PC-9 (cell line): ENCODE results near the gene ZBTB7C. TPM values are rescaled to one million over a fixed set of nuclear protein-coding genes. Genes with fewer than 3 reads are reported as not detected.

ENCODE experiments used
- BruUV-seq: library from RNA; stranded (reverse); fragments of 400-500 nt; replicated peaks from 2 replicates; lab custom pipeline; 2021; lab: Mats Ljungman, UMichigan
- CTCF ChIA-PET: fragments of 300-600 bp; sonication (Branson Sonifier 250); formaldehyde crosslinking; loops from one replicate; lab custom pipeline; 2022; ENCODE audit warnings: antibody characterized with exemption; lab: Charles Lee
- POLR2A ChIA-PET: fragments of 300-600 bp; sonication (Branson Sonifier 250); formaldehyde crosslinking; loops from one replicate; lab custom pipeline; 2022; ENCODE audit warnings: antibody characterized with exemption; ENCODE audit not compliant: unreplicated experiment; lab: Charles Lee
- DNase-seq, 2 experiments: peaks; one replicate each; pipeline versions ENCODE4 v3.0.0 to v3.0.0-alpha.2; 2015 to 2022; ENCODE audit warnings: mixed read lengths in 1 of 2
- H2AFZ ChIP-seq: fragments of 200-600 bp; sonication (generic); 2 replicates; pipeline ENCODE4 v1.8.1; 2017; ENCODE audit warnings: antibody characterized with exemption
- H3F3A ChIP-seq: fragments of 200-600 bp; sonication (generic); 2 replicates; pipeline ENCODE4 v1.8.1; 2017; ENCODE audit warnings: antibody characterized with exemption, mild to moderate bottlenecking, low read depth; ENCODE audit not compliant: insufficient read depth
- H3K27ac ChIP-seq: fragments of 200-600 bp; sonication (generic); 2 replicates; pipeline ENCODE4 v1.6.1; 2016; ENCODE audit warnings: mixed run types
- H3K27me3 ChIP-seq: fragments of 200-600 bp; sonication (generic); 2 replicates; pipeline ENCODE4 v1.6.1; 2016; ENCODE audit warnings: low read depth, mixed run types; ENCODE audit not compliant: insufficient read depth
- H3K36me3 ChIP-seq: fragments of 200-600 bp; sonication (generic); 2 replicates; pipeline ENCODE4 v1.6.1; 2016; ENCODE audit warnings: low read depth, mixed run types
- H3K4me1 ChIP-seq: fragments of 200-600 bp; sonication (generic); replicated peaks from 2 replicates; pipeline ENCODE4 v1.6.1; 2016; ENCODE audit warnings: mixed run types; ENCODE audit not compliant: insufficient read depth
- H3K4me2 ChIP-seq: fragments of 200-600 bp; sonication (generic); 2 replicates; pipeline ENCODE4 v1.6.1; 2017; ENCODE audit warnings: mixed run types
- H3K4me3 ChIP-seq: fragments of 200-600 bp; sonication (generic); 2 replicates; pipeline ENCODE4 v1.6.1; 2016; ENCODE audit warnings: mixed run types
- H3K79me2 ChIP-seq: fragments of 200-600 bp; sonication (generic); 2 replicates; pipeline ENCODE4 v1.6.1; 2017; ENCODE audit warnings: low read depth, mixed run types
- H3K9me2 ChIP-seq: fragments of 200-600 bp; sonication (generic); 2 replicates; pipeline ENCODE4 v1.8.1; 2017; ENCODE audit warnings: mild to moderate bottlenecking; ENCODE audit not compliant: insufficient read depth
- H3K9me3 ChIP-seq: fragments of 200-600 bp; sonication (generic); 2 replicates; pipeline ENCODE4 v1.8.1; 2016; ENCODE audit warnings: low read depth; ENCODE audit not compliant: insufficient read depth
- H4K20me1 ChIP-seq: fragments of 200-600 bp; sonication (generic); 2 replicates; pipeline ENCODE4 v1.8.1; 2017; ENCODE audit not compliant: insufficient read depth
- CTCF ChIP-seq: fragments of 200-600 bp; sonication (generic); conservative IDR thresholded peaks from 2 replicates; pipeline ENCODE4 v1.6.1; 2017; ENCODE audit warnings: mixed run types, antibody characterized with exemption, mild to moderate bottlenecking, moderate library complexity
- EZH2 ChIP-seq: fragments of 200-600 bp; sonication (generic); IDR thresholded peaks from 2 replicates; pipeline ENCODE4 v1.8.0; 2017; ENCODE audit warnings: antibody characterized with exemption, low read depth
- intact Hi-C: fragments of 100-400 bp; cut with micrococcal nuclease; formaldehyde crosslinking; loops from one replicate; pipeline ENCODE4 v1.10.0; 2022; ENCODE audit not compliant: unreplicated experiment
- total RNA-seq: library from RNA; stranded (reverse); gene quantifications from 2 replicates; pipeline ENCODE4 v1.2.3, GENCODE V29; 2021

The ZBTB7C gene
- total RNA-seq, 1 experiment from 2014 or later: not detected

GRCh38 chr18:48158721-48159120 lies 250.5 kb downstream of the ZBTB7C start:
- intact Hi-C loops: no loop called here
- no peaks in the 10 kb centered on the region for H3K36me3 ChIP-seq
- H3K27me3 ChIP-seq: no peaks in the 10 kb centered on the region
- H3K9me3 ChIP-seq: no peaks in the 10 kb centered on the region
- TF ChIP-seq EZH2 (no peak), CTCF (no peak)
- no peak overlapping the region for H3K4me3 ChIP-seq
- H4K20me1 ChIP-seq: no peaks in the 10 kb centered on the region
- H3K27ac ChIP-seq: no peak overlapping the region
- peaks cover 42% of the 10 kb centered on the region for H3K4me1 ChIP-seq
- ChIA-PET CTCF (no interaction called here), POLR2A (no interaction called here)
- no peak for DNase-seq
- no TSS peak for BruUV-seq
- no peaks in the 10 kb centered on the region for H3K9me2 ChIP-seq
- H3K4me2 ChIP-seq: no peak overlapping the region
- peaks cover 26% of the 10 kb centered on the region; the same call in 1 of the 2 replicates for H3F3A ChIP-seq
- no peaks in the 10 kb centered on the region for H3K79me2 ChIP-seq
- no peak overlapping the region for H2AFZ ChIP-seq

GRCh38 chr18:48157956-48158355 lies 251.2 kb downstream of the ZBTB7C start:
- no peaks in the 10 kb centered on the region for H3K27me3 ChIP-seq
- peaks cover 32% of the 10 kb centered on the region; the same call in 1 of the 2 replicates for H3F3A ChIP-seq
- DNase-seq: no peak
- H3K36me3 ChIP-seq: no peaks in the 10 kb centered on the region
- no peak overlapping the region for H2AFZ ChIP-seq
- H3K4me1 ChIP-seq: peaks cover 50% of the 10 kb centered on the region
- H3K9me2 ChIP-seq: no peaks in the 10 kb centered on the region
- TF ChIP-seq CTCF (no peak), EZH2 (no peak)
- ChIA-PET CTCF (no interaction called here), POLR2A (no interaction called here)
- H3K9me3 ChIP-seq: no peaks in the 10 kb centered on the region
- no peaks in the 10 kb centered on the region for H3K79me2 ChIP-seq
- intact Hi-C loops: no loop called here
- BruUV-seq: no TSS peak
- no peaks in the 10 kb centered on the region for H4K20me1 ChIP-seq
- no peak overlapping the region for H3K4me2 ChIP-seq
- no peak overlapping the region for H3K27ac ChIP-seq
- no peak overlapping the region for H3K4me3 ChIP-seq

DNA sequence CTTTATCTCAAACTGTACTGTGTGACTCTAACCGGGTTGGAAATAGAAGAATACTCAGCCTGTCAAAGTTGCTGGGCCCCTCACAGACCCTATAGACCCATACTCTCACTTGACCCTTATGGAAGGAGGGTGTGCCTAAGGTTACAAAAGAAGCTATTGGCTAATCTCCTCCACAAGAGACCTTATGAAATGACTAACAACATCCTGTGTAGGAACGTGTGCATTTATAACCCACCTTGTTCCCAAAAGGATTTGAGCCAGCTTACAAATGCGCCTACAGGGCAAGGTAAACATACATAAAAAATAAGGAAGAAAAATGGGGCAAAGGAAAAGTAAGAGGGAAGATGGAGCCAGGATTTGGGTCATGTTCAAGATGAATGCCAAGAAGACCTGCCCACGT lies 253.3 kb downstream of the ZBTB7C start:
- TF ChIP-seq EZH2 (no peak), CTCF (no peak)
- Histone ChIP-seq H3K27ac (0 out of 2 replicates have a peak overlapping the region, but pooled peaks have one; percentile 10), H3K79me2 (no peaks in the 10 kb centered on the region), H3K9me2 (no peaks in the 10 kb centered on the region), H2AFZ (no peak overlapping the region), H3K36me3 (no peaks in the 10 kb centered on the region), H3F3A (peaks cover 35% of the 10 kb centered on the region; the same call in 1 of the 2 replicates), H3K4me1 (peaks cover 65% of the 10 kb centered on the region), H3K4me3 (no peak overlapping the region), H3K9me3 (no peaks in the 10 kb centered on the region), H3K27me3 (no peaks in the 10 kb centered on the region), H3K4me2 (peak overlapping the region; percentile 30; the same call in 1 of the 2 replicates), H4K20me1 (no peaks in the 10 kb centered on the region)
- BruUV-seq: no TSS peak
- ChIA-PET CTCF (no interaction called here), POLR2A (no interaction called here)
- peak in 1 of 2 experiments; percentile 43 for DNase-seq
- intact Hi-C loops: no loop called here
